Measurements from ENCODE around the gene UPB1. TPM values are rescaled to one million over a fixed set of nuclear protein-coding genes. Genes with fewer than 3 reads are reported as not detected.

Gene UPB1
- total RNA-seq, 4 donors from 2014 or later = 0.44 to 0.57 TPM; not detected in 2

DNA sequence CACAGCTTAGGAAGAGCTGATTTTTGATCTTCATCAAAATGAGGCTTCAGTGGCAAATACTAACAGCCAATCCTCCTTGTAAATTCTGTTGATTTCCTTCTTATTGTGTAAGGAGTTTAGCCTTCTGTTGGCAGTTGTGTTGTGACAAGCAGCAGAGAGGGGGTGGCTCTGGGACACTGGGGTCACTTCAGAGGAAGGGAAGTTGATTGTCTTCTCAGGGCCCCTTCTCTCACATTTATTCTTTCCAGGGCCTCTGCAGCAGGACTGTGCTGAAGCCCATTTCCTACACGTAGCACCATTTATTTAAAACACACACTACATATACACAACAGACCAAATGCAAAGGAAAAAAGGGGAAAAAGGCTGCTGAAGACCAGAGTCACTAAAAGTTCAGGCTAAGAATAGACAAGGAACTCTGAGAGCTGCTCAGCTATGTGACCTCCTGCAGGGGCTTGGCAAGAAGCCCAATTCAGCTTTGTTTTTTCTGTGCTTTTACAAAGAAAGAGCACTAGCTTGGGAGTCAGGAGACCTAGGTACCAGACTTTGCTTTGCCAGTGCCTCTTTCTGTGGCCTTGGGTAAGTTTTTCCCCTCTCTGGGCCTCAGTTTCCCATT lies 28.3 kb upstream of the UPB1 start:
- TF ChIP-seq, protein P1, sequence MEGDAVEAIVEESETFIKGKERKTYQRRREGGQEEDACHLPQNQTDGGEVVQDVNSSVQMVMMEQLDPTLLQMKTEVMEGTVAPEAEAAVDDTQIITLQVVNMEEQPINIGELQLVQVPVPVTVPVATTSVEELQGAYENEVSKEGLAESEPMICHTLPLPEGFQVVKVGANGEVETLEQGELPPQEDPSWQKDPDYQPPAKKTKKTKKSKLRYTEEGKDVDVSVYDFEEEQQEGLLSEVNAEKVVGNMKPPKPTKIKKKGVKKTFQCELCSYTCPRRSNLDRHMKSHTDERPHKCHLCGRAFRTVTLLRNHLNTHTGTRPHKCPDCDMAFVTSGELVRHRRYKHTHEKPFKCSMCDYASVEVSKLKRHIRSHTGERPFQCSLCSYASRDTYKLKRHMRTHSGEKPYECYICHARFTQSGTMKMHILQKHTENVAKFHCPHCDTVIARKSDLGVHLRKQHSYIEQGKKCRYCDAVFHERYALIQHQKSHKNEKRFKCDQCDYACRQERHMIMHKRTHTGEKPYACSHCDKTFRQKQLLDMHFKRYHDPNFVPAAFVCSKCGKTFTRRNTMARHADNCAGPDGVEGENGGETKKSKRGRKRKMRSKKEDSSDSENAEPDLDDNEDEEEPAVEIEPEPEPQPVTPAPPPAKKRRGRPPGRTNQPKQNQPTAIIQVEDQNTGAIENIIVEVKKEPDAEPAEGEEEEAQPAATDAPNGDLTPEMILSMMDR (IDR thresholded peaks at IDR 0.05; ENCODE audit: low read depth) = no peak

DNA sequence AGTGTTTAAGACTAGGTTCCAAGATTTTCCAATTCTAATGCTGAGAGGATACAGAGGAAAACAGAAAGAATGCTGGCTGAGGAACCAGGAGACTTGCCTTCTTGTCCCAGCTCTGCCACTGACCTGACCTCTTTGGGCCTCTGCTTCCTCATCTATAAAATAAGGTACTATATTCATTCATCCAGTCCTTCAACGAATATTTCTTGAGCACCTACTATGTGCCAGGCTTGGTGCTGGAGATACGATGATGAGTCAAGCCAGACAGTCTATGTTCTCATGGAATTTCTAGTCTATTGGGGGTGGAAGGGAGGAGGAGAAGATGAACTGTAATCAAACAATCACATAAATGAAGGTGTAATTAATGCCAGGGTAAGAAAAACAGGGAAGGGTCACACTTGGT lies 27.8 kb upstream of the UPB1 start:
- TF ChIP-seq, protein P1 (IDR thresholded peaks at IDR 0.05; ENCODE audit: low read depth) = no peak

DNA sequence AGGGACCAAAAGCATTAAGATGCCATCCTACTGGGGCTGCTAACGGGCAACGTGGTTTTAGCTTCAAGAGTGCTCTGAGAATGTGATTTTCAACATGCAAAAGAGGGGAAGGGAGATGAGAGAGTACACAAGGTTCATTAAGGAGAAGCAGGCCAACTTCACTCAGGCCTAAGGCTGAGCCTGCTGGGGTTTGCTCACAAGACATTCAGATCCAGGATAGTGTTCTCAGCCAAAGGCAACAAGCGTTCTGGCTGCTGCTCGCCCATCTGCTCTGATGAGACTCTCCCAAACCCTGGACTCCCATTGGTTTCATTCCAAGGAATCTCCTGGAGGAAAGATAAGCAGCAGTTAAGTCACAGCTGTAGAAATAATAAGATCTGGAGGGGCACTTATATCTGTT lies 23.6 kb upstream of the UPB1 start:
- TF ChIP-seq, protein P1 (IDR thresholded peaks at IDR 0.05; ENCODE audit: low read depth) = no peak

DNA sequence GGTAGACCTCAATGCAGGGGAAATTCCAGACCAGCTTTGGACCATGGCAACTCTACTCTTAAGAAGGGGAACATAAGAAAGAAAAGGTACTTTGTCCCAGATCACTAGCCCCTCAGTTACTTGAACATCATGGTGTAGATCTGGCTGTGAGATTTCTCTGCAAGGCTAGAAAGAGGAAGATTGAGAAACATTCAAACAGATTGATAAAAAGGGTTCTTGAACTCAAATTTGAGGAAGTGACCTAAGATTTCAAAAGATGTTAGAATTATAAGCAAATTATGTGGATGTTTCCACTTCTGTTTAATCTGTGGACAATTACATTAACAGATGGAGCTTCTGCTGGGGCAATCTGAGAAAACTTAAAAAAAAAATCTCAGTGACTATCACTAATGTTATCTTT lies 21.8 kb upstream of the UPB1 start:
- TF ChIP-seq, protein P1 (IDR thresholded peaks at IDR 0.05; ENCODE audit: low read depth) = no peak

DNA sequence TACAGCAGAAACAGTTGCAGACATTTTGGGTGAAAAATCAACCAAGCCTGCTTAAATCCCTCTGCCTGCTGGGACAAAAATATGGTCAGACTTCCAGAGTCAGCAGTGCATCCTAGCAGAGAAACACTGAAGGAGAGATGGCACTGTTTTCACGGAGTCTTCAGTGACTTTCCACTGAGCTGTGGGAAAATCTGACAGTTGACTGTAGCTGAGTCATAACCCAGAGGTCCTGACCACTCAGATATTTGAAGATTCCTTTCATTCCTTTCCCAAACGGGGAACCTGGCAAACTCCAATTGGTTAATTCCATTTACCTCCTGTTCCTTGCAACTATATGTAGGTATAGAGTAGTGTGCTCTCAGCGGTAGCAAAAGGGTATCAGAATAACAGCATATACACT lies 20.9 kb upstream of the UPB1 start:
- TF ChIP-seq, protein P1 (IDR thresholded peaks at IDR 0.05; ENCODE audit: low read depth) = no peak

DNA sequence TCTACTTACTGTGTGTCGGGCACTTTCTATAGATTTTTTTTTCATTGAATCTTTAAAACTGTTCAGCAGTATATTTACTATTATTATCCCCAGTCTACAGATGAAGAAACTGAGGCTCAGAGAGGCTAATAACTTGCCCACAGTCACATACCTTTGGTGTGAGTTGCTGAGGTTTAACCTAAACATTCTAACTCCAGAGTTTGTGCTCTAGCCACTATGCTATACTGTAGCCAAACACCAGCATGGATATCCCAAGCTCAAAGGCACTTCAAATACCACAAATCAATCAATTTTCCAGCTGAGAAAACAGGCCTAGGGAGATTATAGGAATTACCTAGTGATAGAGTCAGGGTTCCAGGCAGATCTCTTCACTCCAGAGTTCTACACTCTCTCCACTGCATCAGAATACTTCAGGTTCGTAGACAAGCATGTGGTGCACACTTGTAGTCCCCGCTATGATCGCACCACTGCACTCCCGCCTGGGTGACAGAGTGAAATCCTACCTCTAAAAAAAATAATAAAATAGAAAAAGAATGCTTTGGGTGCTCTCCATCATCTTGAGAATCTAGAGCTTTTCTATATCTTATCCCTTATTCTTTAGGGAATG lies 20.4 kb upstream of the UPB1 start:
- TF ChIP-seq, protein P1 (IDR thresholded peaks at IDR 0.05; ENCODE audit: low read depth) = no peak

DNA sequence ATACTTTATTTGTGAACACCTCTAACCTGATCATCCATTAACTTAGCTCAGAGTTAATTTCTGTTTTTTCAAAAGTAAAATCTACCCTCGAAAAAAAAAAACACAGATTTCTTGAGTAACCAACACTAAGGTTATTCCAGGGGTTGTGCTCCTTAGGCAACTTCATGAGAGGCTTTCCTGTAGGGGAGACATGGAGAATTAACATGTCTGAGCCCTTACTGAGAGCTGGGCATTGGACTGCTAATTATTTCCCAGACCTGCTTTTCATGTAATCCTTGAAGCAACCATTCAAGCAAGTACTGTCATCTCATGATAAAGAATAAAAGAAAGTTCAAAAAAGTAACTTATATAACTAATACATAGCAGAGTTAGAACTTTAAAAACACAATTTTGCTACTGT lies 13.5 kb upstream of the UPB1 start:
- TF ChIP-seq, protein P1 (IDR thresholded peaks at IDR 0.05; ENCODE audit: low read depth) = no peak
